SJCRH30 (cell line): ENCODE results near the gene MFSD6. TPM values are rescaled to one million over a fixed set of nuclear protein-coding genes. Genes with fewer than 3 reads are reported as not detected.

Source experiments
- DNase-seq, 2 experiments: peaks; one replicate each; pipeline ENCODE4 v3.0.0-alpha.2; 2015 to 2020
- H3K27ac ChIP-seq: fragments of 250-450 bp; sonication (Bioruptor Pico); 2 replicates; pipeline ENCODE4 v1.5.1; 2020; ENCODE audit warnings: mild to moderate bottlenecking, moderate library complexity
- H3K27me3 ChIP-seq: fragments of 250-450 bp; sonication (Bioruptor Pico); 2 replicates; pipeline ENCODE4 v1.5.1; 2020; ENCODE audit warnings: mild to moderate bottlenecking, moderate library complexity
- H3K36me3 ChIP-seq: fragments of 250-450 bp; sonication (Bioruptor Pico); 2 replicates; pipeline ENCODE4 v1.5.1; 2020; ENCODE audit warnings: mild to moderate bottlenecking, moderate library complexity
- H3K4me1 ChIP-seq: fragments of 250-450 bp; sonication (Bioruptor Pico); 2 replicates; pipeline ENCODE4 v1.5.1; 2020; ENCODE audit warnings: mild to moderate bottlenecking, moderate library complexity
- H3K4me3 ChIP-seq: fragments of 250-450 bp; sonication (Bioruptor Pico); 2 replicates; pipeline ENCODE4 v1.5.1; 2020; ENCODE audit warnings: mild to moderate bottlenecking, moderate library complexity
- H3K9me3 ChIP-seq: fragments of 250-450 bp; sonication (Bioruptor Pico); replicated peaks from 2 replicates; pipeline ENCODE4 v1.5.1; 2020; ENCODE audit warnings: mild to moderate bottlenecking, moderate library complexity
- total RNA-seq: library from RNA; depleted of rRNA; stranded (reverse); fragments of >200 nt; shearing (Covaris generic); gene quantifications from 2 replicates; pipeline ENCODE4 v1.2.3, GENCODE V29; 2014

The MFSD6 gene
- total RNA-seq, 1 experiment from 2014 or later: 14.4 TPM

DNA sequence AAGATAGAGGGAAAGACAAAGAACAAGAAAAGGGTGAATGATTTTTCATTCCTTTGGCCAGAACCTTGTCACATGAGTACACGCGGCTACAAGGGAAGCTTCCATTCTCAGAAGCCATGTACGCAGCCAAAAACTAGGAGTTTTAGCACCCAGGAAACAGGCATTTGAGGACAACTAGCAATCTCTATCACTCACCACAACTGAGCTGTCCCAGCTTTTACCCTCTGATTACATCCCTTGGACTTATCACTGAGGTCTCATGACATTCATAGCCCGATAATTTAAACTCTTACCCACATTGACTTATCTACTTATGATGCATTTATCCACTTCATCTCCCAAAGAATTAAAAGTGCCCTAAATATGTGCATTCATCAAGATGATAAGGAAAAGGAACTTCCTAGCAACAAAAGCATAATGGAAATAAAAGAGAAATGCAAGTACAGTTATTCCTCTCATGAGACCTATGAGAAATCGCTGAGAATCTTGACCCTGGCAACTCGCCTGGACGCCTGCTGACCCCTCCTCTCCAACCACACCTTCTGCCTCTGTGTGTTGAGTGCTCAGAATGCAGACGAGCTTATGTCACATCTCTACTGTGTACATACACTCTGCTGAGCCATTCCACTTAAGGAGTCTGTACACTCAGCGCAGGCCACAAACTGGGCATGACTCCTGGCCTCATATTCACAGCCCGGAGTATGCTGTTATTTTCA lies 28.7 kb upstream of the MFSD6 start:
- Histone ChIP-seq H3K27ac (no peak overlapping the region), H3K4me3 (no peak overlapping the region), H3K4me1 (peaks cover 33% of the 10 kb centered on the region), H3K9me3 (0 out of 2 replicates have a peak, but pooled peaks cover 3% of the 10 kb centered on the region), H3K27me3 (no peaks in the 10 kb centered on the region), H3K36me3 (no peaks in the 10 kb centered on the region)
- DNase-seq: no peak

DNA sequence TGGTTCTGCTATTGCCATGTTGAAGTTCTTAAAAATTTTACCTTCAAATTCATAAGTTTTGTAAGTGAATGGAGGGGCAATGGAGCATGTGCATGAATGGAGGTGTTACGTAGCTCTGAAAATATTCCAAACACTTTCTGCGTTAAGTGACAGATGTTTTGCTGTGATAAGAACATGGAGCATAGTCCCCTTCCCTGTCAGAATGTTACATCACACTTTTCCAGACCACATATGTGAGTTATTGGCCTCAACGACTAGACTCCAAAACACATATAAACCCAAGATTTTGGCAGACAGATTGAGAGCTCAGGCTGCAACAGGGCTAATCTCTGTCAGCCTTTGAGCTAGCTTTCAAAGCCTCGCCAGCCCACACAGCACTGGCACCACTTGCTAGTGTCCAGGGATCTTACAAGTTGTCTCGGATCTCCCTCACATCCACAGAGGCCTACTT lies 27.2 kb upstream of the MFSD6 start:
- Histone ChIP-seq H3K36me3 (no peaks in the 10 kb centered on the region), H3K4me1 (peaks cover 32% of the 10 kb centered on the region), H3K27ac (no peak overlapping the region), H3K4me3 (no peak overlapping the region), H3K9me3 (no peaks in the 10 kb centered on the region), H3K27me3 (no peaks in the 10 kb centered on the region)
- DNase-seq: peak in 1 of 2 experiments; percentile 41

DNA sequence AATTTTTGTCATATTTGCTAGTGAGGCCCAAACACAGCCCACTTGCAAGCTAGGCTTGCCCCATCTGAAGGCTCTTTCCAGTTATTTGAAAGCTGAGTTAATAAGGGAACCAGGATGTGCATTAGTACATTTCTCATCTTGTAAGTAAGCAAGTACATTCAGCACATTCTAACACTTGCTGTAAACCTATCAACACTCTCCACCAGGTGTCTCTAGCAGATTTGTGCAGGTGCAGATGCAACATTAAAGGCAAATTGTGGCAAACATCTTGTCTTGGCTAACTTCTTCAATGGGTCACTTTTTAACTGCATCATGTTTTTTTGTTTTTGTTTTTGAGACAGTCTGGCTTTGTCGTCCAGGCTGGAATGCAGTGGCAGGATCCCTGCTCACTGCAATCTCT lies 25.3 kb upstream of the MFSD6 start:
- no peaks in the 10 kb centered on the region for H3K9me3 ChIP-seq
- H3K27me3 ChIP-seq: no peaks in the 10 kb centered on the region
- peak in 1 of 2 experiments; percentile 71 for DNase-seq
- H3K4me3 ChIP-seq: no peak overlapping the region
- no peaks in the 10 kb centered on the region for H3K36me3 ChIP-seq
- no peak overlapping the region for H3K27ac ChIP-seq
- H3K4me1 ChIP-seq: peaks cover 13% of the 10 kb centered on the region

DNA sequence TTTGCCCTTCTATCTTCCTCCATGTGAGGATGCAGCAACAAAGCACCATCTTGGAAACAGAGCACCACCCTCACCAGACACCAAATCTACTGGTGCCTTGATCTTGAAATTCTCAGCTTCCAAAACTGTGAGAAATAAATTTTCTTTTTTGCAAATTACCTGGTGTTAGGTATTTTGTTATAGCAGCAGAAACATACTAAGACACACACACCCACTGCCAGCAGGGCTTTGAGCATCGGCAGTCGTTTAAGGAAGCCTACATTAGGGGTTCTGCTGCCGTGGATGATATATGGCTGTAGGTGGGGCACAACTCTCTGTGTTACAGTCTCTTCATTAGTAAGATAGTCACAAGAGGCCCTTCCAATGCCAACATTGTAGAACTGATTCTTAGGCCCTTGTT lies 20.7 kb upstream of the MFSD6 start:
- H3K27ac ChIP-seq: no peak overlapping the region

DNA sequence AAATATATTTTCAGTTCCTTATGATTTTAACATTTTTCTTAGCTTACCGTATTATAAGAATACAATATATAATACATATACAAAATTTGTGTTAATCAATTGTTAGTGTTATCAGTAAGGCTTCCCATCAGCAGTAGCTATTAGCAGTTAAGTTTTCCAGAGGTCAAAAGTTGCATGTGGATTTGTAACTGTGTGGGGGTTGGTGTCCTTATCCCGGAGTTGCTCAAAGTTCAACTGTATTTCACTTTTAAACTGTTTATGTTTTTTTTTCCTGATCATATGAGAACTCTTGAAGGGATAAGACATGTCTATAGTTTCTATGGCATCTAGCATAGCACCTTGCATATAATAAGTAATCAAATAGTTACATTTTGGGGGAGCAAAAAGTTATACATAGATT lies 11.9 kb upstream of the MFSD6 start:
- H3K27me3 ChIP-seq: no peaks in the 10 kb centered on the region
- H3K27ac ChIP-seq: no peak overlapping the region
- DNase-seq: no peak
- H3K4me3 ChIP-seq: no peak overlapping the region
- H3K4me1 ChIP-seq: no peaks in the 10 kb centered on the region
- H3K9me3 ChIP-seq: no peaks in the 10 kb centered on the region
- no peaks in the 10 kb centered on the region for H3K36me3 ChIP-seq

More for the DNA sequence above, 20.7 kb upstream of the MFSD6 start:
- Histone ChIP-seq H3K4me3 (no peak overlapping the region), H3K36me3 (no peaks in the 10 kb centered on the region), H3K4me1 (no peaks in the 10 kb centered on the region), H3K27me3 (no peaks in the 10 kb centered on the region), H3K9me3 (no peaks in the 10 kb centered on the region)
- no peak for DNase-seq

DNA sequence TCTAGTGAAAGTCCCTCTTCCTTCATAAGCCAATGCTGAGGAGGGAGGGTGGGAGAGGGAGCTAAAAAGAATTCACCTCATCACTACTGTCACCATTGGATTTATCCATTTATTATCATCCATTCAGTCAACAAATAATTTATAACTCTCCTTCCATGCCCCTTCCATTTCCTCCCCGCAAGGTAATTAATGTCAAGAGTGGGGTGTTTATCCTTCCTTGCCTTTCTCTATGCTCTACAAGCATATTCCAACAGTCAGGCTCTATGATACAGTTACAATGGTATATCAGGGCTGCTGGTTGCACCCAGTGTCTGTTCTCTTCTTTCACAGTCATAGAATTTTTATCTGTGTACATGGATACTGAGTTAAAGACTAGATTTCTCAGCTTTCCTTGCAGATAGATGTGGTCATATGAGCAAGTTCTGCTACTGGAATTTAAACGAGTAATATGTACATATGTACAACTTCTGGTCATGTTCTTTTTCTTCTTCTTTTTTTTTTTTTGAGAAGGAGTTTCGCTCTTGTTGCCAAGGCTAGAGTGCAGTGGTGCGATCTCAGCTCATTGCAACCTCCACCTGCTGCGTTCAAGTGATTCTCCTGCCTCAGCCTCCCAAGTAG lies 5.1 kb upstream of the MFSD6 start:
- Histone ChIP-seq H3K9me3 (0 out of 2 replicates have a peak, but pooled peaks cover 4% of the 10 kb centered on the region), H3K27ac (no peak overlapping the region), H3K27me3 (no peaks in the 10 kb centered on the region), H3K4me1 (no peaks in the 10 kb centered on the region; the same call in 1 of the 2 replicates), H3K36me3 (no peaks in the 10 kb centered on the region), H3K4me3 (no peak overlapping the region)
- DNase-seq: no peak

DNA sequence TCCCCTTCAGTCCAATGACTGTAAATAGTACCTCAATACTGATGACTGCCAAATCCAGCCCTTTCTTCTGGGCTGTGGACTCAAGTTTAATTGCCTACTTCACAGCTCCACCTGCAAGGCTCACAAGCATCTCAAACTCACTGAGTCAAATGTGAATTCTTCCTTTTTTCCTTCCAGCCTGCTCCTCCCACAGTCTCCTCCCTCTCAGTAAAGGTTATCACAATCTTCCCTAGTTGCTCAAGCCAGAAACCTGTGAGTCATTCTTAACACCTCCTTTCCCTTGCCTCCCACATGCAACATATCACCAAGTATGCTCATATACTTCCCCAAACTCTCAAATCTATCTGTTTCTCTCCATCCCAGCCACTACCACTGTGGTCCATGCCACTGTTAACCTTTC lies 3.7 kb upstream of the MFSD6 start:
- H3K9me3 ChIP-seq: 0 out of 2 replicates have a peak, but pooled peaks cover 4% of the 10 kb centered on the region
- peaks cover 5% of the 10 kb centered on the region for H3K4me1 ChIP-seq
- no peak for DNase-seq
- H3K4me3 ChIP-seq: no peak overlapping the region
- no peak overlapping the region for H3K27ac ChIP-seq
- no peaks in the 10 kb centered on the region for H3K27me3 ChIP-seq
- no peaks in the 10 kb centered on the region for H3K36me3 ChIP-seq

DNA sequence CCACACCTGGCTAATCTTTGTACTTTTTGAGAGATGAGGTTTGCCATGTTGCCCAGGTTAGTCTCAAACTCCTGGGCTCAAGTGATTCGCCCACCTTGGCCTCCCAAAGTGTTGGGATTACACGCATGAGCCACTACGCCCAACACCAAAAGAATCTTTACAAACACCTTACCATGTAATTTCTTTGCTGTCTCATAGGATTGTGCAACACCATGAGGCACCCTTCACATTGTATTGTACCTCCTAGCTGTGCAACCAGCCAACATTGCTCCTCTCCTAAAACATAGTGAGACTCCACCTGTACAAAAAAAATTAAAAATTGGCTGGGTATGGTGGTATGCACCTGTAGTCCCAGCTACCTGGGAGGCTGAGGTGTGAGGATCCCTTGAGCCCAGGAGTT lies 3.1 kb upstream of the MFSD6 start:
- 0 out of 2 replicates have a peak, but pooled peaks cover under 1% of the 10 kb centered on the region for H3K27me3 ChIP-seq
- 0 out of 2 replicates have a peak, but pooled peaks cover 4% of the 10 kb centered on the region for H3K9me3 ChIP-seq
- H3K36me3 ChIP-seq: no peaks in the 10 kb centered on the region
- DNase-seq: no peak
- H3K4me3 ChIP-seq: no peak overlapping the region
- H3K4me1 ChIP-seq: peaks cover 5% of the 10 kb centered on the region
- H3K27ac ChIP-seq: no peak overlapping the region

DNA sequence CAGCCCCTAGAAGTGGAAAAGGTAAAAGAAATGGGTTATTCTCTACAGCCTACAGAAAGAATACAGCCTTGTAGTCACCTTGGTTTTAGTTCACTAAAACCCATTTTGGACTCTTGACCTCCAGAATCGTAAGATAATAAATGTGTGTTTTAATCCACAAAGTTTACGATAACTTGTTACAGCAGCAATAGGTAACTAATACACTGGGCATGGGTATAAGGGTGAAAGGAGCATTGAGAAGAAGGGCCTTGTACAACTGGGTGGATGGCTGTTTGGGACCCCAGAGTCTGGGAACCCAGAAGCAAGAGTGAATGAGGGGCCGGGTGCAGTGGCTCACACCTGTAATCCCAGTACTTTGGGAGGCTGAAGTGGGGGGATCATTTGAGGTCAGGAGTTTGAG lies 2.2 kb upstream of the MFSD6 start:
- H3K27ac ChIP-seq: no peak overlapping the region
- H3K27me3 ChIP-seq: 0 out of 2 replicates have a peak, but pooled peaks cover 3% of the 10 kb centered on the region
- no peak overlapping the region for H3K4me3 ChIP-seq
- H3K36me3 ChIP-seq: no peaks in the 10 kb centered on the region
- H3K4me1 ChIP-seq: peaks cover 5% of the 10 kb centered on the region
- DNase-seq: no peak
- 0 out of 2 replicates have a peak, but pooled peaks cover 4% of the 10 kb centered on the region for H3K9me3 ChIP-seq

DNA sequence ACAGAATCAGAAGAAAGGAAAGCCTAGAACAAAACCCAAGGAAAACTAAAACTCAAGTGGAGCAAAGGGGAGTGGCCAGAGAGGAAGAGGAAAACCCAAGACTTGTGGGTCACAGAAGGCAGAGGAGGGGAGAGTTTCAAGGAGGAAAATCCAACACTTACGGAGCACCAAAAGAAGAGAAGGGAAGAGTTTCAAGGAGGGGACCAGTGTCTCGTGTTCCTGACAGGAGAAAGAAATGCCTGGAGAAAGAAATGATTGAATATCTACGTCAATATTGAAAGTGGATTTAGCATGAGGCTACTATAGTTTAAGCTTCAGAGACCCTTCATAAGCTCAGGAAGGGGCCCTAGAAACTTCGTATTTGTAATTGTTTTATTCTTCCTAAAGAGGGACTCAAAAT lies 1.4 kb upstream of the MFSD6 start:
- Histone ChIP-seq H3K4me1 (peaks cover 5% of the 10 kb centered on the region), H3K9me3 (0 out of 2 replicates have a peak, but pooled peaks cover 4% of the 10 kb centered on the region), H3K27ac (no peak overlapping the region), H3K4me3 (no peak overlapping the region), H3K36me3 (no peaks in the 10 kb centered on the region), H3K27me3 (0 out of 2 replicates have a peak, but pooled peaks cover 3% of the 10 kb centered on the region)
- no peak for DNase-seq

DNA sequence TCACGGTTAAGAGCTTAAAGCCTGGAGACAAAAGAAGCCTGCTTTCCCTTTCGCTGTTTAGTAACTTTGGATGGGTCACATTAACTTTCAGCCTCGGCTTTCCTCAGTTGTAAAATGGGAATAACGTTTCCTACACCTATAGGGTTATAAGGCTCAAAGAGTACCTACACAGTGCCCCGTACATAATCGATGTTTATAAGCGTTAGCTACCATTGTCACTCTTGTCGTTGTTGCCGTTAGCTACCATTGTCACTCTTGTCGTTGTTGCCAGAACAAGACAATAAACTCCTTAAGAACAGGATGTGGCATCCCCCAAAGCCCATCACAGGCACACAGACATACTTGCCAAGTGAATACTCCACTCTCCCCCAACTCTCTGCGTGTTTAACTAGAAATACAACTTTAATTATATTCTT lies 901 bp upstream of the MFSD6 start:
- 0 out of 2 replicates have a peak, but pooled peaks cover 3% of the 10 kb centered on the region for H3K27me3 ChIP-seq
- peak in 1 of 2 experiments; percentile 42 for DNase-seq
- peak overlapping the region; percentile 75 for H3K4me3 ChIP-seq
- peaks cover 5% of the 10 kb centered on the region for H3K4me1 ChIP-seq
- no peak overlapping the region for H3K27ac ChIP-seq
- H3K36me3 ChIP-seq: no peaks in the 10 kb centered on the region
- H3K9me3 ChIP-seq: 0 out of 2 replicates have a peak, but pooled peaks cover 4% of the 10 kb centered on the region

DNA sequence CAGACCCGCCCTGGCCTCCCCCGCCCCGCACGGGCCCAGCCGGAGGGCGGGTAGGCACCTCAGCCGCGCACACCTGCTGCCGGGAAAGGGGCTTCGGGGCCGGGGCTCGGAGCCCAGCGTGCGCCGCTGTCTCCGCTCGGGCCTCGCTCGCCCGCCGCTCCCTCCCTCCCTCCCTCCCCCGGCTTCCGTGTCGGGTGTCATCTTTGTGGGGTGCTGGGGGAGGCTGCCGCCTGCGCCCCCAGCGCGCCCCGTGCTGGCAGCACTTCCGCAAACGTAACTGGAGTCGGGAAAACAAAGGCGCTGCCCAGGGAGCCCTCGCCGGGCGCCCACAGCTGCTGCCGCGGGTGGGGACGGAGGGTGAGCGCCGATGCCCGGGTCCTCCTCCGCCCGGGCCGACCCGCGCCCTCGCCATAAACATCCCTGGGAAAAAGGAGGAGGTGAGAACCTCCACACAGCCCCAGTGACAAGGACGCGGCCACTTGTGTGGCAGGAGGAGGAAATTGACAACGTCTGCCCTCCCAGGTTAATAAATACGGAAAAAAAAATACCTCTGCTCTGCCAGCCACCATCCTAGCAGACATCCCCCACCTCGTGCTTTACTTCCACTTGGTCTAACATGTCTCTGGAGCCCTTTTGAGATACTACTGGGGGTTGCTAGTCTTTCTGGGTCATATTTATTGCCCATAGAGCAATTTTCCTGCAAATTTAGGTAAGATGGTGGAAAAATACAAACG lies 550 bp downstream of the MFSD6 start:
- peak overlapping the region; percentile 75 for H3K4me3 ChIP-seq
- H3K27me3 ChIP-seq: 0 out of 2 replicates have a peak, but pooled peaks cover 3% of the 10 kb centered on the region
- no peaks in the 10 kb centered on the region for H3K9me3 ChIP-seq
- DNase-seq: peak; percentile 80 to 85
- H3K27ac ChIP-seq: peak overlapping the region; percentile 1; the same call in 1 of the 2 replicates
- peaks cover 5% of the 10 kb centered on the region for H3K4me1 ChIP-seq
- H3K36me3 ChIP-seq: no peaks in the 10 kb centered on the region

DNA sequence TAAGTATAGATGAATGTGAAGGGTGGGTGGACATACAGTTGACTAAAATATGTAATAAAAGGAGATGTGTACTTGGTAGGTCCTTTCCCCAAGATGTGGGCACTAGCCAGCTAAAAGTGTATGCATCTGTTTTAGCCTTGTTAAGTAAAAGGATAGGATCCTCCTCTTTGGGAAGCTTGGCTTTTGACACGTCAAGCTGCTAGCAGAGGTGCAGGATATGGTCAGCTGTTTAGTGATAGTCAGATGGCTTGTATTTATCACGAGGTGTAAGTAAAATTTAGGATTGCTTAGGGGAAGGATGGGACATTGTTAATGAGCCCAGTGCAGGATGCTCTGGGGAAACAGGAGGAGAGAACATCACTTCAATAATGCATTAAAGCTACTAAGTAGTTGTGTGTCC lies 1.5 kb downstream of the MFSD6 start:
- H3K4me3 ChIP-seq: peak overlapping the region; percentile 75
- H3K4me1 ChIP-seq: peaks cover 5% of the 10 kb centered on the region
- H3K9me3 ChIP-seq: no peaks in the 10 kb centered on the region
- 0 out of 2 replicates have a peak, but pooled peaks cover 3% of the 10 kb centered on the region for H3K27me3 ChIP-seq
- no peak overlapping the region for H3K27ac ChIP-seq
- DNase-seq: peak in 1 of 2 experiments; percentile 36
- H3K36me3 ChIP-seq: no peaks in the 10 kb centered on the region

DNA sequence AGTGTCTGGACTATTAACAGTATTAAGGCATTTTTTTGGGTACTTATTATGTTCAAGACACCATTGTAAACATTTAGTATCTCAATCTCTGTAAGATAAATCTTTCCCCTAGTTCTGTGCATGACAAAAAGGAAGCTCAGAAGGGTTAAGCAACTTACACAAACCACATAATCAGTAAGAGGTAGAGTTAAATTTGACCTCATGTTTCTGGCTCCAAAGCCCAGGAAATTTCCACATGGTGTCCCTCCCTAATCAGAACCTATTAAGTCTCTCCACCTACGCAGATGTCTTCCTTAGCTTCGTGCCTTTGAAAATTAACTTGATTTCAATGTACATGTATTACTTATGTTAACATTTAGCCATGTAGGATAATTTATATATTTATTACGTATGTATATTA lies 2.0 kb downstream of the MFSD6 start:
- Histone ChIP-seq H3K27ac (no peak overlapping the region), H3K36me3 (no peaks in the 10 kb centered on the region), H3K4me3 (no peak overlapping the region), H3K9me3 (no peaks in the 10 kb centered on the region), H3K4me1 (peaks cover 5% of the 10 kb centered on the region), H3K27me3 (0 out of 2 replicates have a peak, but pooled peaks cover 3% of the 10 kb centered on the region)
- no peak for DNase-seq
